Erythroblast (primary cell): Measurements from ENCODE around the gene B3GALNT2.

Source experiments
- DNase-seq, 2 experiments: peaks; one replicate each; lab custom pipeline; 2025; lab: John Stamatoyannopoulos, UW
- GATA1 ChIP-seq: IDR thresholded peaks from 2 replicates; pipeline ENCODE4 v1.6.1; 2011; ENCODE audit warnings: low read depth, mild to moderate bottlenecking, control low read depth, low read length, moderate library complexity
- POLR2A ChIP-seq: IDR thresholded peaks from 2 replicates; pipeline ENCODE4 v1.6.1; 2011; ENCODE audit warnings: mild to moderate bottlenecking, low read length

The B3GALNT2 gene

DNA sequence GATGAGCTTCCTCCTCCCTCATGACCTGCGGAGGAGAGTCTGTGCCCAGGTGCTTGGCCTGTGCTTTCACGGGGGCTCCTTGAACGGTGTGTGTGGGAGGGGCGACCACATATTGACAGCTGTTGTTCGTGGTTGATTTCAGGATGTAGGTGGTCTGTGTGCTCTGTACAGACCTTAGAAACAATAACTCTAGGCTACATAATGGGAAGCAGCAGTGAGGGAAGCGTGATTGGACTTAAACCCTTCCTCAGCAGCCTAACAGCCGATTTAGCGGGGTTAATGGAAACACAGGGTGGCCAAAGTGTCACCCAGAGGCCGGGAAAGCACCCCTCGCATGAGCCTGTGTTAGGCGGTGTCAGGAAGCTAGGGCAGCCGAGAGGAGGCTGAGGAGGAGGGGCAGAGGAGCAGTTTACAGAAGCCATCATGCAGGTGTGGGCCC lies 81.0 kb downstream of the B3GALNT2 start:
- no peak for DNase-seq
- no peak for TF ChIP-seq POLR2A
- no peak for TF ChIP-seq GATA1

DNA sequence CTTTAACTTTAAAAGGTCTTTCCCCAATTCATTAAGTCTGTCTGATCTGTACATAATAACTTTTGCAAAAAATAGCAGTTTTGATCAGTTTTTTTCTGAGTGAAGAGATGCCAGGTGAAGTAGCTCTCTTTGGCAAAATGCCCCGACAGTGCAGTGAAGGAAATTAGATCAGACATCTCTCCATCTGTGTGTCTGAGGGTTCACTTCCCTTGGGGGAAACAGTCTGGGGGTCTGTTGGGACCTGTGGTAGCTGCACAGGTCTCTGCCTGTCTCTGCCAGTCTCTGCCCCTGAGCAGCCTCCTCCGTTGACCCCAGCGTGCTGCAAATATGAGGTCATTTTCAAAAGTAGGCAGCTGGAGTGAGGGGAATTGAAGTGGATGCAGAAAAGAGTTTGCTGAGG lies 82.5 kb downstream of the B3GALNT2 start:
- TF ChIP-seq POLR2A = no peak
- no peak for TF ChIP-seq GATA1
- no peak for DNase-seq

GRCh38 chr1:235417086-235417697 lies 87.1 kb downstream of the B3GALNT2 start:
- DNase-seq = peak; percentile 70 to 83
- no peak for TF ChIP-seq POLR2A
- TF ChIP-seq GATA1 = no peak

DNA sequence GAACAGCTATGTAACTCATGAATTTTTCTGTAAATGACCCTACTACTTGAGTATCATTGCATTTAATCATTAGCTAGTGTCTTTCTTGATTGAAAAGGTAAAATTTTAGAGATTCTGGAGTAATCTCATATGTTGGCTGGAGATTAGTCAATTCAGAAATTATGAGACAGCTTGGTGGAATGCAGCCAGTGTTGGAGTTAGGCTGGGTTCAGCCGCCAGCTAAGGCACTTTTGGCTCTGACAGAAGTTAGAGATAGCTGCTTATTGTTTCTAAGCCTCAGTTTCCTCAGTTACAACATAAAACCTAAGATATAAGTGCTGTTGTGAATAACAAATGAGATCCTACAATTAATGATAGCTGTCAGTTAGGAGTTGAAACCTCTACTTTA lies 87.6 kb downstream of the B3GALNT2 start:
- DNase-seq = no peak
- TF ChIP-seq GATA1 (no peak), POLR2A (no peak)

GRCh38 chr1:235415008-235415904 lies 89.0 kb downstream of the B3GALNT2 start:
- no peak for TF ChIP-seq POLR2A
- no peak for TF ChIP-seq GATA1
- DNase-seq = peak; percentile 77 to 82

DNA sequence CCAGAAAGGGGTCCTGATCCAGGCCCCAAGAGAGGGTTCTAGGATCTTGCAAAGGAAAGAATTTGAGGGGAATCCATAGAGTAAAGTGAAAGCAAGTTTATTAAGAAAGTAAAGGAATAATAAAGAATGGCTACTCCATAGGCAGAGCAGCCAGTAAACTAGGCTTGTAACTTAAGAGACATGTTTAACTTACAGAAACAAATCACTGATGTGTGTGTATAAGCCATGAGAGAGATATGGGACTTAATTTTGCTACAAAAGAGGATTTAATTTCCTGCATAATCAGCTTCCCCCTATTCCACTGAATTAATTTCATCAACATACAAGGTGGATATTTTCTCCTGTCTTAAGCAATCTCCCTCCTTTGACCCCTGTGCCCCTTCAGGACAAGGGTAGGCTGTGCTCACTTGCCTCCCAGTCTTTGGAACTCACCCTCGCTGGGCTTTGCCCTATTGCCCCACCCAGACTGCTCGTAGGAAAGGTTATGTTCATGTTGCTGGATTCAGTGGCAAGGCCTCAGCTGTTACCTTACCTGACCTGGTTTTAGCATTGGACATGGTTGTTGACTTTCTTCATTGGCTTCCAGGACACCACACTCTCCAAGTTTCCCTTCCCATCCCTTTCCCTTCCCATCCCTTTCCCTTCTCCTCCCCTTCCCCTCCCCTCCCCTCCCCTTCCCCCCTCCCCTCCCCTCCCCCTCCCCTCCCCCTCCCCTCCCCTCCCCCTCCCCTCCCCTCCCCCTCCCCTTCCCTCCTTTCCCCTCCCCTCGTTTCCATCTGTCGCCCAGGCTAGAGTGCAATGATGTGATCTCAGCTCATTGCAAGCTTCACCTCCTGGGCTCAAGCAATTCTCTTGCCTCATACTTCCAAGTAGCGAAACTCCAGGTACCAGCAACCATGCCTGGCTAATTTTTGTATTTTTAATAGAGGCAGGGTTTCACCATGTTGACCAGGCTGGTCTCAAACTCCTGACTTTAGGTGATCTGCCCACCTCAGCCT lies 92.5 kb downstream of the B3GALNT2 start:
- DNase-seq = peak; percentile 27 to 42
- TF ChIP-seq GATA1 (no peak), POLR2A (no peak)

GRCh38 chr1:235410467-235410866 lies 93.8 kb downstream of the B3GALNT2 start:
- no peak for TF ChIP-seq POLR2A
- no peak for TF ChIP-seq GATA1
- DNase-seq = no peak

DNA sequence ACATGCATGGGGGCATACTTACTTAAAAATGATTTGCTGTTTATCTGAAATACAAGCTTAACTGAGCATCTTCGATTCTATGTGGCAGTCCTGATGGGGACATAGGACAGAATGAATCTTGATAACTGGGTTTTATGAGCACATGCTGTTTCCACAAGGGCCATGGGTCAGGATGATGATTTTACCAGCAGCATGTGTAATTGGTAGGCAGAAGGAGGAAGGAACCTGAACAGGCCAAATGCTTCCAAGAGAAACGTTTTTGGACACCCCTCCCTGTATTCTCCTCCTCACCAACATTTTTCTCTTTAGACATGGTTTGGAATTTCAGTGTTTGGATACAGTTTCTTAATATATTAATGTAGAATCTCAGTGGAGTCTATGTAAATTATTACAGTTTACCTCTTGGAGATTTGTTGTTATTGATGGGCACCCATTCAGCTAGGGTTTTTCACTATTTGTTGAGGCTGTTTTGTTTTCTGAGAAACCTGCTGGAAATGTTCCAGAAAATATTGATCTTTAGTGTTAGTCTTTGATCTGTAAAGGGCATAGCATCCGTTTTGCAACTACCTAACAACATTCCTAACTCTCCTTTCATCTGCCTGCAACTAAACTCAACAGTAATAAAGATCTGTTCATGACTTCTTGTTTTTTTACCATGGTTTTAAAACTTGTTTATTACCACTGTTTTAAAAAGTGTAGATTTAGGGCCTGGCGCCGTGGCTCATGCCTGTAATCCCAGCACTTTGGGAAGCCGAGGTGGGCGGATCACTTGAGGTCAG lies 95.0 kb downstream of the B3GALNT2 start:
- TF ChIP-seq POLR2A = no peak
- no peak for TF ChIP-seq GATA1
- DNase-seq = no peak

GRCh38 chr1:235408503-235408960 lies 95.7 kb downstream of the B3GALNT2 start:
- no peak for TF ChIP-seq POLR2A
- no peak for DNase-seq

DNA sequence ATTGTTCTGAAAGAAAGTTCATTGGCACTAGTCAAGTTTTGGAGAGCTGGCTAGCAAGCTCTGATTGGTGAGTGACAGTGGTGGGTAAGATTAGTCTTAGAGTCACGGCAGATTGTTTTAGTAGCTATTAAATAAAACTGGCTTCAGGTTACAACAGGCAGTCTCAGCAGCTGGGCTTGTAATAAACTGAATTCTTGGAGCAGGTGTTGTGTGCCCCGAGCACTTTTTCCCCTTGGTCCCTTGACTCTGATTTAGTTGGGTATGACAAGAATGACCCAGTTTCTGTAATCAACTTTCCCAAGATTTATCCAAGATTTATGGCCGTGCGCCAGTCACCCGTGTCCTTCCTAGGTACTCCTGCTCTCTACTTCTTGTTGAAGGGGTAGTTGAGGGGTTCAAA lies 96.8 kb downstream of the B3GALNT2 start:
- no peak for TF ChIP-seq POLR2A
- TF ChIP-seq GATA1 = no peak
- DNase-seq = no peak

DNA sequence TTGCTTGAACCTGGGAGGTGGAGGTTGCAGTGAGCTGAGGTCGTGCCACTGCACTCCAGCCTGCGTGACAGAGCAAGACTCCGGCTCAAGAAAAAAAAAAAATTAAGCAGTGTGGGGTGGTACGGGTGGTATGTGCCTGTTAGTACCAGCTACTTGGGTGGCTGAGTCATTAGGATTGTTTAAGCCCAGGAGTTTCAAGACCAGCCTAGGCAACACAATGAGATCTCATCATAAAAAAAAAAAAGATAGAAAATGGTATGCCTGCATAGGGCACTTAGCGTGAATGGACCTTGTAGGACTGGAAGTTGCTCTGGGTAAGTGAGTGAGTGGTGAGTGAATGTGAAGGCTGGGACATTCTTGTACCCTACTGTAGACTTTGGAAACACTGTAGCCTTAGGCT lies 100.1 kb downstream of the B3GALNT2 start:
- TF ChIP-seq POLR2A (no peak), GATA1 (no peak)
- DNase-seq = no peak

DNA sequence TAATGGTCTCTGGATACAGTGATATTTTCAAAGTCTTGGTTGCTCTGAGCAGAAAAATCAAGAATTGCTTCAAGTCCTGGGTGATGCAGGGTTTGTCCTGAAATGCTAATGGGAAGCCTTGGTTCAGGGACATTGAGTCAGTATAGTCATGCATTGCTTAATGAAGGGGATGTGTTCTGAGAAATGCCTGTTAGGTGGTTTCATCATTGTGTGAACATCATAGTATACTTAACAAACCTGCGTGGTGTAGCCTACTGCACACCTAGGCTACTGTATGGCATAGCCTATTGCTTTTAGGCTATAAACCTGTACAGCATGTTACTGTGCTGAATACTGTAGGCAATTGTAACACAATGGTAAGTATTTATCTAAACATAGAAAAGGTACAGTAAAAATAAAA lies 100.7 kb downstream of the B3GALNT2 start:
- no peak for TF ChIP-seq POLR2A
- no peak for TF ChIP-seq GATA1
- DNase-seq = no peak
